Mesenchymal stem cell (in vitro differentiated cells and primary cell): Measurements from ENCODE around the gene CASP8AP2.

Source experiments
- DNase-seq: peaks from one replicate; pipeline ENCODE4 v3.0.0-alpha.2; 2013
- H2AFZ ChIP-seq: one replicate; pipeline ENCODE4 v1.6.1; 2013; ENCODE audit warnings: low read depth, mild to moderate bottlenecking, control low read depth, inconsistent platforms, low read length, moderate library complexity
- H2AK5ac ChIP-seq: 2 replicates; pipeline ENCODE4 v1.6.1; 2013; ENCODE audit warnings: low read length, moderate library complexity, mild to moderate bottlenecking, inconsistent platforms; ENCODE audit not compliant: severe bottlenecking
- H2BK120ac ChIP-seq: one replicate; pipeline ENCODE4 v1.6.1; 2013; ENCODE audit warnings: low read depth, mild to moderate bottlenecking, inconsistent platforms, low read length, moderate library complexity
- H2BK12ac ChIP-seq, 2 experiments: one replicate each; pipeline ENCODE4 v1.6.1; 2013; ENCODE audit warnings: inconsistent platforms in 2 of 2, low read length in 2 of 2, mild to moderate bottlenecking in 2 of 2, moderate library complexity in 2 of 2, control low read depth in 1 of 2
- H2BK15ac ChIP-seq: one replicate; pipeline ENCODE4 v1.6.1; 2013; ENCODE audit warnings: mild to moderate bottlenecking, low read depth, inconsistent platforms; ENCODE audit not compliant: poor library complexity, severe bottlenecking
- H2BK5ac ChIP-seq: 2 replicates; pipeline ENCODE4 v1.6.1; 2013; ENCODE audit warnings: low read depth, mild to moderate bottlenecking, low read length, control low read depth, inconsistent platforms; ENCODE audit not compliant: poor library complexity, severe bottlenecking
- H3K14ac ChIP-seq, 2 experiments: one replicate each; pipeline ENCODE4 v1.6.1; 2013; ENCODE audit warnings: inconsistent platforms in 2 of 2, low read length in 2 of 2, control low read depth in 1 of 2, mild to moderate bottlenecking in 1 of 2, moderate library complexity in 1 of 2
- H3K18ac ChIP-seq, 2 experiments: one replicate each; pipeline ENCODE4 v1.6.1; 2013; ENCODE audit warnings: inconsistent platforms in 2 of 2, low read length in 2 of 2, control low read depth in 1 of 2, low read depth in 1 of 2, mild to moderate bottlenecking in 1 of 2
- H3K23ac ChIP-seq, 2 experiments: one replicate each; pipeline ENCODE4 v1.6.1; 2013; ENCODE audit warnings: inconsistent platforms in 2 of 2, low read length in 2 of 2, mild to moderate bottlenecking in 2 of 2, moderate library complexity in 2 of 2, control low read depth in 1 of 2
- H3K27ac ChIP-seq: 2 replicates; pipeline ENCODE4 v1.5.1; 2013; ENCODE audit warnings: mild to moderate bottlenecking, moderate library complexity, low read length, control low read depth, inconsistent platforms; ENCODE audit not compliant: poor library complexity, severe bottlenecking
- H3K27me3 ChIP-seq, 2 experiments: 2 replicates each; pipeline versions ENCODE4 v1.6.1 to v1.7.0; 2013; ENCODE audit warnings: low read length in 2 of 2, mild to moderate bottlenecking in 2 of 2, moderate library complexity in 2 of 2, control low read depth in 1 of 2, inconsistent platforms in 1 of 2; ENCODE audit not compliant: control insufficient read depth in 1 of 2, insufficient read depth in 1 of 2
- H3K36me3 ChIP-seq, 2 experiments: 2 replicates each; pipeline versions ENCODE4 v1.6.1 to v1.7.0; 2013; ENCODE audit warnings: low read length in 2 of 2, control low read depth in 1 of 2, inconsistent platforms in 1 of 2, low read depth in 1 of 2, mild to moderate bottlenecking in 1 of 2; ENCODE audit not compliant: insufficient read depth in 2 of 2, control insufficient read depth in 1 of 2
- H3K4ac ChIP-seq, 2 experiments: one replicate each; pipeline ENCODE4 v1.6.1; 2013; ENCODE audit warnings: inconsistent platforms in 2 of 2, low read length in 2 of 2, mild to moderate bottlenecking in 2 of 2, moderate library complexity in 2 of 2, control low read depth in 1 of 2, low read depth in 1 of 2
- H3K4me1 ChIP-seq: 2 replicates; pipeline ENCODE4 v1.6.1; 2013; ENCODE audit warnings: low read depth, low read length, control low read depth; ENCODE audit not compliant: control insufficient read depth, insufficient read depth
- H3K4me2 ChIP-seq: 2 replicates; pipeline ENCODE4 v1.6.1; 2013; ENCODE audit warnings: low read length, mild to moderate bottlenecking, inconsistent platforms; ENCODE audit not compliant: poor library complexity, severe bottlenecking
- H3K4me3 ChIP-seq, 2 experiments: 2 replicates each; pipeline versions ENCODE4 v1.5.1 to v1.7.0; 2013; ENCODE audit warnings: low read length in 2 of 2, mild to moderate bottlenecking in 2 of 2, control low read depth in 1 of 2, low read depth in 1 of 2; ENCODE audit not compliant: insufficient read depth in 1 of 2
- H3K79me1 ChIP-seq: replicated peaks from 2 replicates; pipeline ENCODE4 v1.6.1; 2013; ENCODE audit warnings: mild to moderate bottlenecking, control low read depth, low read length, inconsistent platforms; ENCODE audit not compliant: poor library complexity, severe bottlenecking
- H3K9ac ChIP-seq: 2 replicates; pipeline ENCODE4 v1.7.0; 2013; ENCODE audit warnings: mild to moderate bottlenecking, low read length, moderate library complexity
- H3K9me3 ChIP-seq: 2 replicates; pipeline ENCODE4 v1.7.0; 2013; ENCODE audit warnings: mild to moderate bottlenecking, low read length; ENCODE audit not compliant: control insufficient read depth
- H4K8ac ChIP-seq: one replicate; pipeline ENCODE4 v1.6.1; 2013; ENCODE audit warnings: inconsistent platforms, mild to moderate bottlenecking, low read length, moderate library complexity
- H4K91ac ChIP-seq: one replicate; pipeline ENCODE4 v1.6.1; 2013; ENCODE audit warnings: mild to moderate bottlenecking, low read length, inconsistent platforms
- WGBS: methylation state at CpG from one replicate; pipeline ENCODE4 v1.1.7; 2013; ENCODE audit warnings: mixed read lengths; 5-methylcytosine and 5-hydroxymethylcytosine counted together

Gene CASP8AP2

GRCh38 chr6:89853068-89853467, 23.4 kb downstream of the CASP8AP2 start:
- Histone ChIP-seq H2AK5ac (no peak overlapping the region), H3K4me2 (no peak overlapping the region), H3K23ac (no peak overlapping the region), H3K4me3 (no peak overlapping the region), H3K14ac (no peak overlapping the region), H3K9me3 (no peaks in the 10 kb centered on the region), H2BK120ac (no peak overlapping the region), H2BK5ac (no peak overlapping the region), H3K79me1 (peaks cover 12% of the 10 kb centered on the region), H2BK15ac (no peak overlapping the region), H4K8ac (no peak overlapping the region), H2BK12ac (no peak overlapping the region), H3K4ac (no peak overlapping the region), H3K27me3 (no peaks in the 10 kb centered on the region), H3K36me3 (peaks cover 27 to 72% of the 10 kb centered on the region in 2 experiments), H3K4me1 (peaks cover 4% of the 10 kb centered on the region), H3K18ac (no peak overlapping the region), H4K91ac (no peak overlapping the region), H2AFZ (no peak overlapping the region), H3K27ac (peak overlapping the region; percentile 72), H3K9ac (no peak overlapping the region)
- DNase-seq: peak; percentile 14
- WGBS: no CpG with 5 or more reads among the region's 1 CpG

GRCh38 chr6:89858041-89858440, 28.4 kb downstream of the CASP8AP2 start:
- no peak overlapping the region for H3K4me2 ChIP-seq
- H3K27ac ChIP-seq: no peak overlapping the region
- no peak overlapping the region for H3K18ac ChIP-seq
- H2AK5ac ChIP-seq: no peak overlapping the region
- H3K4ac ChIP-seq: no peak overlapping the region
- H2BK12ac ChIP-seq: no peak overlapping the region
- H3K14ac ChIP-seq: no peak overlapping the region
- H2BK15ac ChIP-seq: no peak overlapping the region
- WGBS: no CpG with 5 or more reads among the region's 1 CpG
- peaks cover 33 to 86% of the 10 kb centered on the region in 2 experiments for H3K36me3 ChIP-seq
- H2AFZ ChIP-seq: no peak overlapping the region
- no peak overlapping the region for H3K4me3 ChIP-seq
- no peak overlapping the region for H4K8ac ChIP-seq
- H3K9ac ChIP-seq: no peak overlapping the region
- H2BK5ac ChIP-seq: no peak overlapping the region
- H3K23ac ChIP-seq: no peak overlapping the region
- H3K79me1 ChIP-seq: peaks cover 14% of the 10 kb centered on the region
- H3K4me1 ChIP-seq: no peaks in the 10 kb centered on the region
- no peaks in the 10 kb centered on the region for H3K27me3 ChIP-seq
- no peaks in the 10 kb centered on the region for H3K9me3 ChIP-seq
- no peak overlapping the region for H2BK120ac ChIP-seq
- DNase-seq: no peak
- H4K91ac ChIP-seq: no peak overlapping the region

- Histone ChIP-seq H3K27ac (no peak overlapping the region), H3K9me3 (no peaks in the 10 kb centered on the region), H3K23ac (no peak overlapping the region), H3K27me3 (no peaks in the 10 kb centered on the region), H2AFZ (no peak overlapping the region), H3K4me2 (no peak overlapping the region), H3K36me3 (peaks cover 27 to 85% of the 10 kb centered on the region in 2 experiments), H3K79me1 (peaks cover 17% of the 10 kb centered on the region), H2AK5ac (no peak overlapping the region), H3K4me1 (no peaks in the 10 kb centered on the region), H3K9ac (no peak overlapping the region), H2BK120ac (no peak overlapping the region), H4K8ac (no peak overlapping the region), H2BK12ac (no peak overlapping the region), H2BK15ac (no peak overlapping the region), H4K91ac (no peak overlapping the region), H2BK5ac (no peak overlapping the region), H3K14ac (no peak overlapping the region), H3K4me3 (no peak overlapping the region), H3K4ac (no peak overlapping the region), H3K18ac (no peak overlapping the region)
- WGBS: over 99% methylated on average over 4 of the region's 4 CpGs
- no peak for DNase-seq
Observed at GRCh38 chr6:89859744-89860143, 30.1 kb downstream of the CASP8AP2 start.

GRCh38 chr6:89862273-89862672, 32.6 kb downstream of the CASP8AP2 start:
- Histone ChIP-seq H3K4ac (no peak overlapping the region), H3K9ac (no peak overlapping the region), H3K23ac (no peak overlapping the region), H4K91ac (no peak overlapping the region), H3K79me1 (peaks cover 12% of the 10 kb centered on the region), H2AK5ac (no peak overlapping the region), H2BK15ac (no peak overlapping the region), H3K36me3 (peaks cover 23 to 83% of the 10 kb centered on the region in 2 experiments), H2AFZ (no peak overlapping the region), H3K4me3 (no peak overlapping the region), H2BK120ac (no peak overlapping the region), H2BK5ac (no peak overlapping the region), H3K4me2 (no peak overlapping the region), H3K27me3 (no peaks in the 10 kb centered on the region), H3K27ac (no peak overlapping the region), H3K18ac (no peak overlapping the region), H2BK12ac (no peak overlapping the region), H3K14ac (no peak overlapping the region), H4K8ac (no peak overlapping the region), H3K9me3 (no peaks in the 10 kb centered on the region), H3K4me1 (no peaks in the 10 kb centered on the region)
- 99% methylated on average over 5 of the region's 5 CpGs for WGBS
- DNase-seq: no peak
